GM19193 (cell line): Measurements from ENCODE around the gene ATP8A2.

ENCODE experiments used
- POLR2A ChIP-seq: IDR thresholded peaks from 4 replicates; pipeline ENCODE4 v1.6.1; 2011; ENCODE audit not compliant: insufficient read depth, insufficient read length; ENCODE audit errors: extremely low read depth

The ATP8A2 gene

DNA sequence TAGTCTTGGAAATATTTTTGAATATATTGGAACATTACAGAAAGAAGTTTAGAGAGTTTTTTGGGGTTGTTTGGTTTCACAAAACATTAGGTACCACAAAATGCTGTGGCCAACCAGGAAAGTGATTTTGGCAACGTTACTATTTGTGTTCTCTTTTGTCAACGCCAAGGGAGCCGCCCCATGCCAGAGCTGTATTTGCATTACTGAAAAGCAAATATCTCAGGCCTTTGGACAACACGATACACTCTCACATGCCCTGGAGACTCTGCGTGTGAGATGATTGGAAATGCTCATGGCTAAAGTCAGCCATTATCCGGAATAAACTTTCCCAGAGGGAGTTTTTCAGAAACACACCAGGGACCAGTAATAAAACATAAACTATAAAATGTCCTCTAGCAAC lies 355.5 kb downstream of the ATP8A2 start:
- TF ChIP-seq POLR2A: no peak

DNA sequence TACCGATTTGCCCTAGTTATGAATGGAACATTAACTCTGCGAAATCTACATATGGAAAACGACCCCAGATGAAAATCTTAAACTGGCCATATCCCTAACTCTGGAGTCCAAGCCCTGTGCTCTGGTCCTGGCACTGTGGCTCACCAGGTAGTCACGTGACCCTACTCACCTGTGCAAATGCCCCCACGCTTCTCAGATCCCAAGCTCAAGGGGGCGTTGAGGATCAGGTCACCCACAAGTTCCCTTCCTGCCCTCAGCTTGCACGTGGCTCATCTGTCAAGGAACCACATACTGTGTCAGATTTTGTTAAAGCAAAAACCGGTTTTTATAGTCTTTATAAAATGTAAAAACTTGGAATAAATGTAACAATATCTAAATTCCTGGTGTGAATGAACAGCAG lies 356.0 kb downstream of the ATP8A2 start:
- no peak for TF ChIP-seq POLR2A

DNA sequence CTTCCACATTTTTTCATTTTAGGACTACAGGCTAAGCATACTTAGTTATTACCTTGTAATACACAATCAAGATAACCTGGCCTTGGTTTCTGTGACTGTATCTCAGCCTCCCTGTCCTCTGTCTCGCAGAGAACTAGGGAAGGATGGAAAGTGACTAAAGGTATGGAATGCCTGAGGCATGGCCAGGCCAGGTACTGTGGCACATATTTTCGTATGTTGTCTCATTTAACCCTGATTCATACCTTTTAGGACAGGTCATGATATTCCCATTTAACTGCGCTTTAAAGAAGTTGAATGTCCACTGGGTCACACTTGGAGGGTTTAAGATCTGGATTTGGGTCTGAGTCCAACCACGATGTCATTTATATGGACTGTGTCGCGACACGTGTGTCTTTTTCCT lies 357.4 kb downstream of the ATP8A2 start:
- no peak for TF ChIP-seq POLR2A

DNA sequence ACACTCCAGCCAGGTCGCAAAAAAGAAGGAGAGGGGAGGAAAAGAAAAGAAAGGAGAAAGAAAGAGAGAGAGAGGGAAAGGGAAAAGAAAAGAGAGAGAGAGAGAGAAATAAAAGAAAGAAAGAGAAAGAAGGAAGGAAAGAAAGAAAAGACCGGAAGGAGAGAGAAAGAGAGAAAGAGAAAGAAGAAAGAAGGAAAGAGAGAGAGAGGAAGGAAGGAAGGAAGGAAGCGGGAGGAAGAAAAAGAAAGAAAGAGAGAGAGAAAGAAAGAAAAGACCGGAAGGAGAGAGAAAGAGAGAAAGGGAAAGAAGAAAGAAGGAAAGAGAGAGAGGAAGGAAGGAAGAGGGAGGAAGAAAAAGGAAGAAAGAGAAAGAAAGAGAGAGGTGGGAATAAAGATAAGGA lies 359.3 kb downstream of the ATP8A2 start:
- no peak for TF ChIP-seq POLR2A

DNA sequence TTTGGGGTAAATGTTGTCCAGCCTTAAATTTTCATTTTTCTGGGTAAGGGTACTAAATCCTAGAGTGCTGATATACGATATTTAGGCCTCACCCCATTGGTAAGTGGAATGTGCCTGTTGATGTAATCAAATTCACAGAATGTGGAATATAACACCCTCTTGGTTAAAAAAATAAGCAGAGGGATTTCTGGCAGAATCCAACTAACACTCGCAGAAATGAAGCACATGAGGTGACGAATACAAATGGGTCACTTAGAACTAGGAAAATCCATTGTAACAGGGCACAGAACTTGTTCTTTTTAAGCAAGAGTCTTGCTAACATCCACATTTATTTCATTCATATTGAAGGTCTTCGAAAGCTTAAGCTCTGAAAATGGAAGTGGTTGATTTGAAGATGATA lies 359.8 kb downstream of the ATP8A2 start:
- no peak for TF ChIP-seq POLR2A

DNA sequence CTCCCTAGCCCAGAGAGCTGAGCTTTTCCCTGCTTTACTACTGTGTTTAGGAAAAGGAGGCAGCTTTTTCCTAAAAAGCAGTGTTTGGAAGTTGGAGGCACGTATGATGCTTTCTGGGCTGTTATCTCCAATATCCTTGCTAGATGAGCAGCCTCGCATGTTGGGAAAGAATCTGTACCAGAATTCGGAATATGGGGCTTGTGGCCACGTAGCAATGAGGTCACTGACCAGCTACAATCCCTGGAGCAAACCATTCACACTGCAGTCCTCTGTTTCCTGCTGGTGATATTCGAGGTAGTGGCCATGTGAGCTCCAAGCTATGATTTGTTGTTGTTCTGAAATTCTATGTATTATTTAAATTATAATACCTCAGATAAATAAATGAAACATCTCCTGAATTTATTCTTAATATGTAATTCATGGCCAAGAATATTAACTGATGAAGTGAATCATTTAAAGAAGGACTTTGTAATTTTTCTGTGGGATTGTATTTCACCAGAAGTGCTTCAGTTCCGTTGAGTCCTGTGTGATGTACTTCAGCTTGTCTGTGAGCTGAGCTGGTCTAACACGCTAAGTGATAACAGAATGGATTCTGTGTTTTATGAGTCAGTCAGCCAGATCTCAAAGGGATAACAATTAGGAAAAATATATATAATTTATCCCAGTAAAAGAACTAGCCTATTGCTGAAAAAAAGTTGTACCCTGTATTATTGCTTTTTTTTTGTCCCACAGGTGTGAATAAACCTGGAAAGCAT lies 360.5 kb downstream of the ATP8A2 start:
- TF ChIP-seq POLR2A: no peak

DNA sequence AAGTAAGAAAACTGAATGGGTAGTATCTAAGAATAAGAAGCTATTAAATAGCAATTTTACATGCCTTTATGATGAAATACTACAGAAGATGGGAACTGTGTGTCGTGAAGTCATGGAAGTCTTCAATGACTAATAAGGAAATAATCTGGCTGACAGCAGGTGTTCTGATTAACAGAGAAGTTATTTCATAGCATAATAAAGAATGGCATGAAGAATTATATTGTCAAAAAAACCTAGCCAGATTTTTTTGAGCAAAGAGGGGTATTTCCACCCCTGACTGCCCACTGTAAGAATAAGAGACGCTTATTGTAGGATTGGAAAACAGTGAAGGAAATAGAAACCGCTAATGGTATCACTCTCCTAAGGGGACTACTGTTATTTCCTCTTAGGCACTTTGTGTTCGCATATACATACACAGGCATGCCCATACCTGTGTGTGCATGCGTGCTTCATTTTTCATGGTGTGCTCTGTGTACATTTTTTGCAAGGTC lies 361.3 kb downstream of the ATP8A2 start:
- TF ChIP-seq POLR2A: no peak

DNA sequence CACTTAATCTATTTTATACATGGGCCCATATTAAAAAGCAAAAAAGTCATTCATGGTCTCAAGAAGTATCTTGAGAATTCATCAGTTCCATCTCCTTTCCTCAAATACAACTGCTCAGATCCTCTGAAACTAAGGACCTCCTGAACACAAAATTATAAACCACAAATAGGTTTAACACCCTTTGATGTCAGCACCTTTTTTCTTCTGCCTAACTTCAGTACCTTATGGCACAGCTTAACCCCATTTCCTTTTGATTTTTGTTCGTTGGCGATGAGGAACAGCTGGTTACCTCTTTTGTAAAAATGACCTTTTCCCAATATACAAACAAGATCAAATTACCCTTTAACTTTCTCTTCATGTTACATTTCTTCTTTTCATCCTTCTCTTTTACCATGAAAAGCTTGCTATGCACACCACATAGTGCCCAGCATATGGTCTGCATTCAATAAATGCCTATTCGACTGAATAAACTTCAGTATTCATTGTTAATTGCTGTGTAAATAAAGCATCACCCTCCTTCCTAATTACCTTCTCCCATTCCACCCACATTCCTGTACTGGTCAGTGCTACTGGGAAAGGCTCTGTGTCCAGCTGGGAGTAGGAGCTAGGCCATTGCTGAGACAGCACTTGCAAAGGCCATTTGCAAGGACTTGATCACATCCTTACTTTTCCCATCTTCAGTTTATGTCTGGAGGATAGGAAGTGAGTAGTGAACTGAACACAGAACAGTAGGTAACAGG lies 362.1 kb downstream of the ATP8A2 start:
- TF ChIP-seq POLR2A: no peak

DNA sequence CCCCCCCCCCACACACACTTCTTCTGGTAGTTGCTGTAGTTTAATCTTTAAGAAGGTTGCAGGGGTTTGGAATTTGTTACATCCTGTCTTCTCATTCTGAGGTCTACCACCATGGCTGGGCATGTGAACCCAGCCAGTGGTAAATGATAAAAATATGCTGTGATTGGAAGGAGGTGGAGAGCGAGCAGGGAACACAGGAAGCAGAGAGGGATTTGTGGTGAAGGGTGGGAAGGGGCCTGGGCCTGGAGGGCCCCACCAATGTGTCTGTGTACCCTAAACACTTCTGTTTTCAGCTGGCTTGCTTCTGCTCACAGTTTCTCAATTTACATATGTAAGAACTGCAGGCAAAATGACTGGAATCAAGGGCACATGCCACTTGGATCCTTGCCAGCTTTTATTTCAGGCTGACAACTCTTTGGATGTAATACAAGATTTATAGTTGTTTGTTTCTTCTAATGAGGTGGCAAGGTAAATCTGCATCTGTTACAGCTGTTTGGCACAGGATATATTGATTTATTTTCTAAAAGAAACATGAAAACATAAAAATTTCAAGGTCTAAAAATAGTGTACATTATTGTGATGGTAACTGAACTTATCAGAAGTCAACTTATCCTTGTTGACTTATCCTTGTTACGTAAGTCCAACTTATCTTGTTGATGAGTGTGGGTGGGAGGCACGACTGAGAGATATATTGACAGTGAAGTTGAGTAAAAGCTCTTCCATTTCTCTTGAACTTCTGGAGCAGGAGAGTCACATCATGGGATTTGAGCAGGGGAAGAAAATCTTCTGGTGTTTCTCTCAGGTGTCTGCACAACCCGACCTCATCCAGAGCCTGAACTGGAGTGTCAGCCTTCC lies 366.8 kb downstream of the ATP8A2 start:
- no peak for TF ChIP-seq POLR2A

DNA sequence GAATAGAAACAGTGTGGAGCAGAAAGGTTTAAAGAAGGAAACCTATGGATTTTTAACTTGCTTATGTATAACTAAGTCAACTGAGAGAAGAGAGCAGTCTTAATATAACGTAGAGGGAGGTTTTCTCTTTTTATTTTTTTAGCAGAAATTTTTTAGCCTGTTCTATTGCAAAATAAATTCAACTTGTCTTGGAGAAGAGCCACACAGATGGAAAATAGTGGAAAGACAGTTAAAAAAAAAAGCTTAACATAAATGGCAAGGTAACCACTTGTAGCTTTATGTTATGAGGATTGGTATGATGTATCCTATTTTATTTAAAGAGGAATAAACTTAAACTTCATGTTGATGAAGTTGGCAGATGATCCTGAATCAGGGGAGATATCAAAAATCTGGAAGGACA lies 367.6 kb downstream of the ATP8A2 start:
- no peak for TF ChIP-seq POLR2A

DNA sequence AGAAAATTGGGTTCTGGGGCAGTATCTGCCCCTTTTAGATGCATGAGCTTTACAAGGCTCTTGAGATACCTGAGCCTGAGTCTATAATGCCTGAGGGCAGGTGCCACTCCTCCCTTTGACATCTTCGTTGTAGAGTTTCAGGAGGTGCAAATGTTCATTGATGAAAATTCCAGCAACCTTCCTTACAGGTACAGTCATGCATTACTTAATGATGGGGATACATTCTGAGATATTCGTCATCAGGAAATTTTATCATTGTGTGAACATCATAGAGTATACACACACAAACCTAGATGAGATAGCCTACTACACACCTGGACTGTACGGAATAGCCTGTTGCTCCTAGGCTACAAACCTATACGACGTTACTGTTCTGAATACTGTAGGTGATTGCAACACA lies 370.0 kb downstream of the ATP8A2 start:
- no peak for TF ChIP-seq POLR2A

DNA sequence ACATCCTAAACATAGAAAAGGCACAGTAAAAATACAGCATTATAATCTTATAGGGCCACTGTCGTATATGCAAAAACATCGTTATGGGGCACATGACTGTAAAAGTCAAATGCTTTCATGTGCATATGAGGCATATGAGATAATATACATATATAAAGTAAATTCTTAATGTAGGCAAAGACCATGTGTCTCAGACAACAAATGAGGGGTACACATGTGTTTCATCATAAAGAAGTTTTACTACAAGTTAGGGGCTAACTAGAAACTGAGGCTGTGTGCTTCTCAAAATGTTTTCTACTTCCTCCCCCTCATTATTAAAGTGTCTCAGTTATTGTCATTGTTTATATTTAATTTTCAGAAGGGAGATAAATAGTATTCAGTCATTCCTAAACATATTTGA lies 370.4 kb downstream of the ATP8A2 start:
- no peak for TF ChIP-seq POLR2A

DNA sequence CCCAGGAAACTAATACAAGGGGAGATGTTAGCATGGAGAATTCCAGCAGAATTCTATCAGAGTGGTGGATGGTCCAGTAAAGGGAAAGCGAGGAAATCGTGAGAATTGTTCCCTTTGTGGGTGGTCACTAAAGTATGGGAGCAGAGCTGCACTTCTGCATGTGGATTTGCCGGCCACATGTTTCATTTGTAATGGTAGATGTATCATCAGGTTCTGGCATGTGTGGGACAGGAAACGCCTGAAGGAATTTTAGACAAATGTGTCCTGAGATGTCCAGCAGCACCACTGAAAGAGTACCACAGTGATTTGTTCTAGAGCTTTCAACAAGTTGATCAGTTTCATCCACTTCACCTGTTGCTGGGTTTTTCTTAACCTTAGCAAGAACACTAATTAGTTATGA lies 371.6 kb downstream of the ATP8A2 start:
- TF ChIP-seq POLR2A: no peak

DNA sequence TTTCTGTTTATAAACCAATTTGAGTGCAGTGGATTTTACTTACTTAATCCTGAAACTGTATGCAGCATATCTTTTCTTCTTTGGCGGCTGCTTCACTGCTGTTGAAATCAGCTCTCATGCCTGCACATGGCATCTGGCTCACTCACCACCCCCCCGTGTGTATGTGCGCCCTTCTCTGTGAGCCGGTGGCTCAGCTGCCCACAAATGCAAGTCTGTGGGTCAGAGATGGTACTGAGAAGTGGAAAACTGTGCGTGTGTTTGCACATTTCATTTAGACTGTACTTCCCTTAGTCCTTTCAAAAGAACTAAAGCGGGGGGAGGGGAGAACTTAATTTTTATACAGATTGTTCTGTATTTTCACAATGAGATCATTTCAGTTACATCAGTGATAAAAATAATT lies 372.4 kb downstream of the ATP8A2 start:
- TF ChIP-seq POLR2A: no peak

DNA sequence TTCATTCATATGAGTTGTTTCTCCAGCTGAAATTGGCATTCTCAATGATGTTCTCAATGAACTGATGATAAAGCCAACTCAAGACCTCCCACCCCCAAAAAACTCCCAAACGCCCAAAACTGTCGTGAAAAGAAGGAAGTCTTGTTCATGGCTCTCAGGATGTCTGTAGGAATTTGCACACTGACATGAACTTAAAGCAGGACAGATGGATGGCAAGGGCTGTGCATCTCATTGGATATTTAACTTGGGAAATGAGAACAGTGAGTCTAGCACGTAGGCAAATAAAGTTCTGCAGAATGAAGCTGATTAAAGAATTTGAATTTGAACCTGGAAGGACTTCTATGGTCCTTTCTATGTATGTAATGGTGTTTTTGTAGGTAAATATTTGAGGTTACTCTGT lies 374.4 kb downstream of the ATP8A2 start:
- TF ChIP-seq POLR2A: no peak
